Left ventricle myocardium inferior (tissue), 1 donor: ENCODE data around the gene ANO10. TPM values are rescaled to one million over a fixed set of nuclear protein-coding genes. Genes with fewer than 3 reads are reported as not detected.
A peak's percentile ranks its signal among the peaks of the same experiment; 100 is the strongest.

ENCODE experiments used
- DNase-seq: peaks from one replicate; pipeline ENCODE4 v3.0.0-alpha.2; 2020
- H3K27ac ChIP-seq: fragments of 200-600 bp; replicated peaks from 2 replicates; pipeline ENCODE4 v1.8.0; 2021
- H3K27me3 ChIP-seq: fragments of 200-600 bp; 2 replicates; pipeline ENCODE4 v1.8.0; 2021; ENCODE audit warnings: low read depth
- H3K36me3 ChIP-seq: fragments of 200-600 bp; 2 replicates; pipeline ENCODE4 v1.8.0; 2021
- H3K4me1 ChIP-seq: fragments of 200-600 bp; 2 replicates; pipeline ENCODE4 v1.8.0; 2021
- H3K4me3 ChIP-seq: fragments of 200-600 bp; 2 replicates; pipeline ENCODE4 v1.8.0; 2021; ENCODE audit warnings: mild to moderate bottlenecking, moderate library complexity
- H3K9me3 ChIP-seq: fragments of 200-600 bp; replicated peaks from 2 replicates; pipeline ENCODE4 v1.8.0; 2021
- intact Hi-C: fragments of 100-400 bp; cut with micrococcal nuclease; formaldehyde crosslinking; loops from one replicate; pipeline ENCODE4 v1.11.0; 2022
- total RNA-seq: library from RNA; stranded (reverse); fragmentation: NEBNext Ultra II Directional; extraction: Animal tissue kit (Norgen Biotek cat#: 25700); gene quantifications from one replicate; pipeline ENCODE4 v1.2.1, GENCODE V29; 2021
- TF ChIP-seq, protein P1 (sequence below): fragments of 200-600 bp; IDR thresholded peaks from 2 replicates; pipeline ENCODE4 v1.8.0; 2021; ENCODE audit warnings: antibody characterized with exemption, mild to moderate bottlenecking, borderline replicate concordance
- donor health status: DM: no; HTN: yes; CAD: no; lungs with severe emphysema.

The ANO10 gene
- total RNA-seq, 1 donor from 2014 or later: 12.6 TPM

GRCh38 chr3:43512754-43513404 is 108.9 kb downstream of the ANO10 start:
- peaks cover 3% of the 10 kb centered on the region for H3K9me3 ChIP-seq
- peaks cover 3% of the 10 kb centered on the region for H3K4me1 ChIP-seq
- no peak overlapping the region for H3K27ac ChIP-seq
- no peak for DNase-seq
- intact Hi-C loops: no loop called here
- no peak overlapping the region for H3K4me3 ChIP-seq
- H3K36me3 ChIP-seq: no peaks in the 10 kb centered on the region
- TF ChIP-seq, protein P1, sequence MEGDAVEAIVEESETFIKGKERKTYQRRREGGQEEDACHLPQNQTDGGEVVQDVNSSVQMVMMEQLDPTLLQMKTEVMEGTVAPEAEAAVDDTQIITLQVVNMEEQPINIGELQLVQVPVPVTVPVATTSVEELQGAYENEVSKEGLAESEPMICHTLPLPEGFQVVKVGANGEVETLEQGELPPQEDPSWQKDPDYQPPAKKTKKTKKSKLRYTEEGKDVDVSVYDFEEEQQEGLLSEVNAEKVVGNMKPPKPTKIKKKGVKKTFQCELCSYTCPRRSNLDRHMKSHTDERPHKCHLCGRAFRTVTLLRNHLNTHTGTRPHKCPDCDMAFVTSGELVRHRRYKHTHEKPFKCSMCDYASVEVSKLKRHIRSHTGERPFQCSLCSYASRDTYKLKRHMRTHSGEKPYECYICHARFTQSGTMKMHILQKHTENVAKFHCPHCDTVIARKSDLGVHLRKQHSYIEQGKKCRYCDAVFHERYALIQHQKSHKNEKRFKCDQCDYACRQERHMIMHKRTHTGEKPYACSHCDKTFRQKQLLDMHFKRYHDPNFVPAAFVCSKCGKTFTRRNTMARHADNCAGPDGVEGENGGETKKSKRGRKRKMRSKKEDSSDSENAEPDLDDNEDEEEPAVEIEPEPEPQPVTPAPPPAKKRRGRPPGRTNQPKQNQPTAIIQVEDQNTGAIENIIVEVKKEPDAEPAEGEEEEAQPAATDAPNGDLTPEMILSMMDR: no peak
- H3K27me3 ChIP-seq: no peaks in the 10 kb centered on the region

DNA sequence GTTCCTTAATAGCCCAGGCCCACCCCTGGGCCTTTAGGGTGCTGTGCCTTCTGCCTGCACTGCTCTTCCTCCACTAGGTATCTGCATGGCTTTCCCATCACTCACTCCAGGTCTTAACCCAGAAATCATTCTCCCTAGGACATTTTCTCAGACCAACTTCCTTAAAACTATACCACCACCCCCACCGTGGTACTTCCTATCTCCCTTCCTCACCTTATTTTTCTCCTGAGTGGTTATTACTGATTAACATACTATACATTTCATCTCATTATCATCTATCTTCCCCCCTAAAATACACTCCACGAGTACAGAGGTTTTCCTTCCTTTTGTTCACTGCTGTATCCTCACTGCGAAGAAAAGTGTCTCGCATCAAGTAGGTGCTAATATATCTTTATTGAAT is 115.2 kb downstream of the ANO10 start:
- Histone ChIP-seq H3K9me3 (no peaks in the 10 kb centered on the region), H3K27me3 (no peaks in the 10 kb centered on the region), H3K36me3 (no peaks in the 10 kb centered on the region), H3K4me3 (no peak overlapping the region), H3K4me1 (peaks cover 3% of the 10 kb centered on the region), H3K27ac (no peak overlapping the region)
- intact Hi-C loops: loop anchor here (10.0 kb wide), 1 partner anchor 212 kb away; no protein-coding TSS in a partner anchor
- TF ChIP-seq, protein P1: no peak
- no peak for DNase-seq

DNA sequence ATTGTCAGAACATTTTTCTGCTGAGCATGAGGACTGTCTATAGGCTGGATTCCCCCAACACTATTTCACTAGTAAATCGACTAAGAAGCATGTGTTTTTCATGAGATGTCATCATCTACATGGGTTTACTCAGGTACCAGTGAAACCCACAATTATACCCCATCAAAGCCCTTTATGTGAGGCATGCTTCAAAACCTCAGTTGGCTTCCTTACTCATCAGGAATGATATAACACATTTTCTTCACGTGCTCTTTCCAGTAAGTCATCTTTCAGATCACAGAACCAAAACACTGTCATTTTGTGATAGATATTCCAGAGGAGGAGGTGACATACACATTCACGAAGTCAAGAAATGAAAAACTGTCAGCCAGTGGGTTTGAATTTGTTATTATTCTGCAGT is 116.5 kb downstream of the ANO10 start:
- Histone ChIP-seq H3K27me3 (no peaks in the 10 kb centered on the region), H3K36me3 (no peaks in the 10 kb centered on the region), H3K27ac (no peak overlapping the region), H3K9me3 (no peaks in the 10 kb centered on the region), H3K4me3 (no peak overlapping the region), H3K4me1 (peaks cover 3% of the 10 kb centered on the region)
- TF ChIP-seq, protein P1: no peak
- no peak for DNase-seq
- intact Hi-C loops: loop anchor here (10.0 kb wide), 1 partner anchor 211 kb away; no protein-coding TSS in a partner anchor

GRCh38 chr3:43503067-43503728 is 118.6 kb downstream of the ANO10 start:
- DNase-seq: no peak
- intact Hi-C loops: loop anchor here (5.0 to 10.0 kb wide), 2 partner anchors 208 to 341 kb away; no protein-coding TSS in a partner anchor
- H3K4me3 ChIP-seq: no peak overlapping the region
- no peak overlapping the region for H3K27ac ChIP-seq
- H3K36me3 ChIP-seq: no peaks in the 10 kb centered on the region
- H3K27me3 ChIP-seq: no peaks in the 10 kb centered on the region
- TF ChIP-seq, protein P1: peak; percentile 69
- H3K4me1 ChIP-seq: peaks cover 19% of the 10 kb centered on the region
- no peaks in the 10 kb centered on the region for H3K9me3 ChIP-seq

GRCh38 chr3:43499256-43499655 is 122.6 kb downstream of the ANO10 start:
- peaks cover 36% of the 10 kb centered on the region for H3K4me1 ChIP-seq
- no peak for DNase-seq
- H3K27me3 ChIP-seq: no peaks in the 10 kb centered on the region
- TF ChIP-seq, protein P1: no peak
- H3K36me3 ChIP-seq: no peaks in the 10 kb centered on the region
- H3K4me3 ChIP-seq: no peak overlapping the region
- peak overlapping the region; percentile 43 for H3K27ac ChIP-seq
- no peaks in the 10 kb centered on the region for H3K9me3 ChIP-seq
- intact Hi-C loops: loop anchor here (10.0 kb wide), 1 partner anchor 104 kb away; no protein-coding TSS in a partner anchor
